Colonic mucosa (tissue), 4 donors: ENCODE data around the gene MC2R. TPM values are rescaled to one million over a fixed set of nuclear protein-coding genes. Genes with fewer than 3 reads are reported as not detected.

Experiments used
- DNase-seq: peaks from one replicate; pipeline ENCODE4 v3.0.0-alpha.2; 2020
- H3K27ac ChIP-seq: fragments of 200-600 bp; one replicate; pipeline ENCODE4 v1.8.0; 2021
- H3K27me3 ChIP-seq: fragments of 200-600 bp; one replicate; pipeline ENCODE4 v1.8.0; 2021
- H3K36me3 ChIP-seq: fragments of 200-600 bp; one replicate; pipeline ENCODE4 v1.8.0; 2021
- H3K4me1 ChIP-seq: fragments of 200-600 bp; one replicate; pipeline ENCODE4 v1.8.0; 2021; ENCODE audit warnings: mild to moderate bottlenecking
- H3K4me3 ChIP-seq: fragments of 200-600 bp; one replicate; pipeline ENCODE4 v1.8.0; 2021
- H3K9ac ChIP-seq, 2 donors: one replicate each; pipeline ENCODE4 v1.7.0; 2013; ENCODE audit warnings: control low read depth in 2 of 2, low read depth in 2 of 2, low read length in 2 of 2
- H3K9me3 ChIP-seq: fragments of 200-600 bp; one replicate; pipeline ENCODE4 v1.8.0; 2021
- CTCF ChIP-seq: fragments of 200-600 bp; IDR thresholded peaks from one replicate; pipeline ENCODE4 v1.8.0; 2022; ENCODE audit warnings: antibody characterized with exemption, mild to moderate bottlenecking
- intact Hi-C: fragments of 100-400 bp; cut with DNase I; formaldehyde crosslinking; loops from one replicate; pipeline ENCODE4 v1.14.1; 2022
- total RNA-seq, 2 donors: library from RNA; stranded (reverse); fragmentation: NEBNext Ultra II Directional in 1 of 2; extraction: Animal tissue kit (Norgen Biotek cat#: 25700) in 1 of 2; gene quantifications; one replicate each; pipeline ENCODE4 v1.2.1, GENCODE V29; 2021
- donor health status: healthy.
- donor health status: DM: no; HTN: no; CAD: no.
- donor health status: DM: no; HTN: no; CAD: no.

MC2R gene
- not detected for total RNA-seq

- DNase-seq, result no peak
- no peak for TF ChIP-seq CTCF
- no peaks in the 10 kb centered on the region for H3K36me3 ChIP-seq
- no peak within 1 kb of the TSS for H3K4me3 ChIP-seq
- intact Hi-C loops, result no loop called here
- H3K9ac ChIP-seq, result no peak within 1 kb of the TSS
- H3K4me1 ChIP-seq, result no peaks in the 10 kb centered on the region
- no peak within 1 kb of the TSS for H3K27ac ChIP-seq
- no peaks in the 10 kb centered on the region for H3K27me3 ChIP-seq
- no peaks in the 10 kb centered on the region for H3K9me3 ChIP-seq
Measured at GRCh38 chr18:13915391-13915790, at the start of gene MC2R. Gene MC2R (minus strand): TSS chr18:13915536. CDS start chr18:13885518, 30,018 bp downstream.

DNA sequence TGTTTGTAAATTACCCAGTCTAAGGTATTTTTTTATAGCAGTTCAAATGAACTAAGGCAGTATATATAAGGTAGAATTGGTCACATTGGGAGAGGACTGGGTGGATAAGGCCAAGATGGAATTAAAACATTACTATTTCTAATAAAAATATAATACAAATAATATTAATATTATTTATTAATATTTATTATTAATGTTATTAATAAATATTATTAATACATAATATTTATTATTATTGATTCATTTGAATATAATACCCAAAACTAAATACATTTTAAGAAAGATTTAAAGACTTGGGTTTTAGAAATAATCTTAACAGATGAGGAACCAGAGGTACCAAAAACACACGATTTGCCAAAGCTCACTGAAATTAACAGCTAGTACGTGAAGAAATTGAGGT is 30.5 kb upstream of the MC2R start:
- Histone ChIP-seq H3K36me3 (no peaks in the 10 kb centered on the region), H3K27me3 (no peaks in the 10 kb centered on the region), H3K9me3 (no peaks in the 10 kb centered on the region), H3K27ac (no peak overlapping the region), H3K9ac (no peak overlapping the region), H3K4me3 (no peak overlapping the region), H3K4me1 (no peaks in the 10 kb centered on the region)
- intact Hi-C loops, result no loop called here
- TF ChIP-seq CTCF, result no peak
- no peak for DNase-seq

DNA sequence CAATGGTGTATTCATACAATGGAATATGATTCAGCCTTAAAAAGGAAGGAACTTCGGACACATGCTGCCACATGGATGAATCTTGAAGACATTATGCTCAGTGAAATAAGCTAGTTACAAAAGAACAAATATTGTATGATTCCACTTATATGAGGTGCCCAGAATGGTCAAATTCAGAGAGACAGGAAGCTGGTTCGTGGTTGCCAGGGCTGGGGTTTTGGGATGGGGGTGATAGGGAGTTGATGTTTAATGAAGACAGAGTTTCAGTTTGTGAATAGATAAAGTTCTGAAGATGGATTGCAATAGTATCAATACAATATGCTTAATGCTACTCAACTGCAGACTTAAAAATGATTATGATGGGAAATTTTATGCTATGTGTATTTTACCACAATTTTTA is 28.0 kb upstream of the MC2R start:
- DNase-seq, result no peak
- Histone ChIP-seq H3K9ac (no peak overlapping the region), H3K36me3 (no peaks in the 10 kb centered on the region), H3K4me3 (no peak overlapping the region), H3K27ac (no peak overlapping the region), H3K4me1 (no peaks in the 10 kb centered on the region), H3K27me3 (no peaks in the 10 kb centered on the region), H3K9me3 (no peaks in the 10 kb centered on the region)
- no peak for TF ChIP-seq CTCF
- intact Hi-C loops, result no loop called here

DNA sequence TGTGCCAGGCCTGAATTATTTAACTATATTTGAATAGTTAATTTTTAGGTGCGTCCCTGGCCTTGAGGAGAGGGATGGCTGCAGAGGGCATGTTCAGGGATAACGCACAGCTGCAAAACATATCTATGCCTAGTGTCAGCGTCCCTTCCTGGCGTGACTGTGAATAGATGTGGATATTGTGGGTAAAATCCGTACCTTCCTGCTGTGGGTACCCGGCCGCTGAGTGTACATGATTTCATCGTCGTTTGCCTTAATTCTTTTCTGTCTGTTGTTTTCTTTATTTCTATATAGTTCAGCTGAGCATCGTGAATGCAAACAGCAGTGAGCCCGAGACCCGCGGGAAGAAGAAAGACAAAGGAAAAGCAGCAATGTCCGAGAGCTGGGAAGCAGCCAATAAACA is 25.0 kb upstream of the MC2R start:
- Histone ChIP-seq H3K27me3 (no peaks in the 10 kb centered on the region), H3K4me3 (no peak overlapping the region), H3K4me1 (no peaks in the 10 kb centered on the region), H3K9ac (no peak overlapping the region), H3K27ac (no peak overlapping the region), H3K9me3 (no peaks in the 10 kb centered on the region), H3K36me3 (no peaks in the 10 kb centered on the region)
- intact Hi-C loops, result no loop called here
- no peak for TF ChIP-seq CTCF
- no peak for DNase-seq

- no peaks in the 10 kb centered on the region for H3K36me3 ChIP-seq
- no peak overlapping the region for H3K4me3 ChIP-seq
- H3K9me3 ChIP-seq, result no peaks in the 10 kb centered on the region
- intact Hi-C loops, result no loop called here
- TF ChIP-seq CTCF, result no peak
- H3K9ac ChIP-seq, result no peak overlapping the region
- no peak for DNase-seq
- no peaks in the 10 kb centered on the region for H3K27me3 ChIP-seq
- no peaks in the 10 kb centered on the region for H3K4me1 ChIP-seq
- no peak overlapping the region for H3K27ac ChIP-seq
Measured at GRCh38 chr18:13934676-13935075, 19.3 kb upstream of the MC2R start.

DNA sequence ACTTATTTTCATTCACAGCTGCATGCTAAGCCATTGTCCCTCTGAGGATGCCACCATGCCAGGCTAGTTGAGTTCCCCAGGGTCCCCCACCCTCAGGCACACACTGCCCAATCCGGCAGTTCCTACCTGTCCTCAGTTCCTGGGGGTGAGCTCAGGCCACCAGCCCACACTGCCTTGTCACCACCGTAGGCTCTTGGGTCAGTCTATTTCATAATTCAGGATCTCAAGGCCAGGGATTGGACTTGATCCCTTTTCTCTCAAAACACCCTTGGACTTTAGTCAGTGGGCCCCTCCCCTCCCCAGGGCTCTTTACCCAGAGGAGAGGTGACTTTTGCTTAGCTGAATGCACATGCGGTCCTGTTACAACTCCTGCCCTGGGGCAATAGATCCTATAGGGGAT is 18.7 kb upstream of the MC2R start:
- Histone ChIP-seq H3K4me1 (no peaks in the 10 kb centered on the region), H3K9me3 (no peaks in the 10 kb centered on the region), H3K9ac (no peak overlapping the region), H3K27ac (no peak overlapping the region), H3K36me3 (no peaks in the 10 kb centered on the region), H3K4me3 (no peak overlapping the region), H3K27me3 (no peaks in the 10 kb centered on the region)
- no peak for TF ChIP-seq CTCF
- no peak for DNase-seq
- intact Hi-C loops, result no loop called here
